Measurements from ENCODE around the gene ST6GALNAC4.

DNA sequence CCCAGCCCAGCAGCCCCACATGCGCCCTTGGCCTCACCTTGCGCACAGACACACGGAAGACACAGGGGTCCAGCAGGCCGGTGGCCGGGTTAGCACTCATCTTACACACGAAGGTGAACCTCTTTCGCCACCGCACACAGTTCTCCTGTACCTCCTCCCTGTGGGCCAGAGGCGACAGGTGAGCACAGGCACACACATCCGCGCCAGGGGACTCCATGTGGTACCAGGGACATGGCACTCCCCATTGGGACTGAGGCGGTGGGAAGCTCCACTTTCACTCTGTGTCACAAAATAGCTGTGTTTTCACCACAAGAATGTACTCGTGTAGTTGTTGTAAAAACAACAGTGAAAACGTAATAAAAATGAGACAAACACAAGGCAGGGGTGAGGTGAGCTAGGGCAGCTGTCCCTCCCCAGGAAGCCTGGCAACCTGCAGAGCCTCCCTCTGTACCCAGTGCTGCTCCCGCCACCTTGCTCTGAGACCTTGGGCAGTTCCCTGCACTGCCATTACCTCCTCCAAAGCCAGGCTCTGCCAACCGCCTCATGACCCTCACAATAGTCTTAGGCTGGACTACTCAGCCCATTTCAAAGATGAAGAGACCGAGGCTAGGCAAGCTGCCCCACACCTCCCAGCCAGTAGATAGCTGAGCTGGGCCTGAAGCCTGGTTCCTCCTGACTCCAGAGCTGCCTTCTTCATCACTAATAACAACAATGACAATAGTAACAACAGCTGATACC, 37.1 kb upstream of the ST6GALNAC4 start:
- no peak for TF ChIP-seq CTCF (IDR thresholded peaks at IDR 0.05)
- no peak for TF ChIP-seq POLR2A (IDR thresholded peaks at IDR 0.05)
- TF ChIP-seq EP300 (IDR thresholded peaks at IDR 0.05; ENCODE audit: low read depth) = no peak

All from transverse colon (tissue), 3 donors.